IMR-90 (cell line): ENCODE data around the gene TRMT13. TPM values are rescaled to one million over a fixed set of nuclear protein-coding genes. Genes with fewer than 3 reads are reported as not detected.
A peak's percentile ranks its signal among the peaks of the same experiment; 100 is the strongest.

Experiments used
- ATAC-seq: fragments of 200-7000 bp; cut with Tn5 transposase; 2 replicates; pipeline ENCODE4 v1.9.1; 2020; ENCODE audit warnings: low read depth, mild to moderate bottlenecking, moderate library complexity
- BruUV-seq: library from RNA; stranded (reverse); fragments of 400-500 nt; replicated peaks from 2 replicates; lab custom pipeline; 2021; lab: Mats Ljungman, UMichigan
- CTCF ChIA-PET: fragments of 300-600 bp; formaldehyde crosslinking; extraction: SDS; loops from one replicate; lab custom pipeline; 2021; ENCODE audit warnings: antibody characterized with exemption; lab: Yijun Ruan, JAX
- POLR2A ChIA-PET: fragments of 300-600 bp; sonication (Branson Sonifier 250); formaldehyde crosslinking; loops from one replicate; lab custom pipeline; 2022; ENCODE audit warnings: antibody characterized with exemption; ENCODE audit not compliant: unreplicated experiment; lab: Charles Lee
- DNase-seq: peaks from one replicate; pipeline ENCODE4 v3.0.0; 2013
- H2AFZ ChIP-seq: replicated peaks from 2 replicates; pipeline ENCODE3; 2013; ENCODE audit warnings: low read length, mild to moderate bottlenecking; ENCODE audit not compliant: poor library complexity
- H2AK5ac ChIP-seq: 2 replicates; pipeline ENCODE4 v1.6.1; 2013; ENCODE audit warnings: low read depth, low read length, inconsistent platforms
- H2AK9ac ChIP-seq: replicated peaks from 2 replicates; pipeline ENCODE3; 2013; ENCODE audit warnings: mild to moderate bottlenecking, low read depth, low read length, moderate library complexity; ENCODE audit not compliant: poor library complexity
- H2BK120ac ChIP-seq: 2 replicates; pipeline ENCODE4 v1.6.1; 2013; ENCODE audit warnings: low read depth, low read length, inconsistent platforms
- H2BK15ac ChIP-seq: 3 replicates; pipeline ENCODE4 v1.6.1; 2013; ENCODE audit warnings: low read depth, low read length, inconsistent platforms
- H2BK20ac ChIP-seq: 2 replicates; pipeline ENCODE4 v1.6.1; 2013; ENCODE audit warnings: low read depth, mild to moderate bottlenecking, inconsistent platforms, low read length, moderate library complexity
- H2BK5ac ChIP-seq: 2 replicates; pipeline ENCODE4 v1.6.1; 2013; ENCODE audit warnings: mild to moderate bottlenecking, low read depth, low read length, inconsistent platforms; ENCODE audit not compliant: poor library complexity, severe bottlenecking
- H3K14ac ChIP-seq: replicated peaks from 2 replicates; pipeline ENCODE4 v1.6.1; 2013; ENCODE audit warnings: low read depth, low read length, inconsistent platforms
- H3K18ac ChIP-seq: 2 replicates; pipeline ENCODE4 v1.6.1; 2013; ENCODE audit warnings: low read depth, low read length, control low read depth
- H3K23ac ChIP-seq: 2 replicates; pipeline ENCODE4 v1.6.1; 2013; ENCODE audit warnings: low read depth, low read length, inconsistent platforms
- H3K27ac ChIP-seq: 2 replicates; pipeline ENCODE4 v1.5.1; 2013; ENCODE audit warnings: mild to moderate bottlenecking, control low read depth, low read length; ENCODE audit not compliant: insufficient read depth
- H3K27me3 ChIP-seq: 2 replicates; pipeline ENCODE4 v1.6.1; 2013; ENCODE audit warnings: low read length; ENCODE audit not compliant: control insufficient read depth, insufficient read depth
- H3K36me3 ChIP-seq: 2 replicates; pipeline ENCODE4 v1.6.1; 2013; ENCODE audit warnings: low read length, mixed read lengths; ENCODE audit not compliant: control insufficient read depth, insufficient read depth
- H3K4ac ChIP-seq: 2 replicates; pipeline ENCODE4 v1.6.1; 2013; ENCODE audit warnings: low read depth, low read length, inconsistent platforms
- H3K4me1 ChIP-seq: 2 replicates; pipeline ENCODE4 v1.6.1; 2013; ENCODE audit warnings: low read length, mixed read lengths; ENCODE audit not compliant: control insufficient read depth, insufficient read depth
- H3K4me2 ChIP-seq: 2 replicates; pipeline ENCODE4 v1.6.1; 2013; ENCODE audit warnings: low read depth, mild to moderate bottlenecking, control low read depth, low read length, moderate library complexity
- H3K4me3 ChIP-seq: 2 replicates; pipeline ENCODE4 v1.5.1; 2013; ENCODE audit warnings: low read depth, mild to moderate bottlenecking, control low read depth, low read length, moderate library complexity; ENCODE audit not compliant: insufficient read depth
- H3K56ac ChIP-seq: 2 replicates; pipeline ENCODE4 v1.6.1; 2013; ENCODE audit warnings: low read length, inconsistent platforms; ENCODE audit not compliant: insufficient read depth; ENCODE audit errors: extremely low read depth
- H3K79me1 ChIP-seq, 2 experiments: 2 replicates each; pipeline ENCODE4 v1.6.1; 2013; ENCODE audit warnings: low read length in 2 of 2, inconsistent platforms in 1 of 2, low read depth in 1 of 2
- H3K9ac ChIP-seq: 2 replicates; pipeline ENCODE4 v1.6.1; 2013; ENCODE audit warnings: low read depth, low read length, control low read depth
- H3K9me1 ChIP-seq: 2 replicates; pipeline ENCODE4 v1.6.1; 2013; ENCODE audit warnings: low read length, inconsistent platforms; ENCODE audit not compliant: insufficient read depth
- H3K9me3 ChIP-seq: 2 replicates; pipeline ENCODE4 v1.6.1; 2013; ENCODE audit warnings: low read length; ENCODE audit not compliant: control insufficient read depth, insufficient read depth
- H4K20me1 ChIP-seq: 2 replicates; pipeline ENCODE4 v1.6.1; 2013; ENCODE audit warnings: low read length, inconsistent platforms; ENCODE audit not compliant: insufficient read depth
- H4K5ac ChIP-seq: 2 replicates; pipeline ENCODE4 v1.6.1; 2013; ENCODE audit warnings: mild to moderate bottlenecking, low read depth, low read length, control low read depth
- H4K8ac ChIP-seq, 2 experiments: 2 replicates each; pipeline ENCODE4 v1.6.1; 2013; ENCODE audit warnings: low read depth in 2 of 2, low read length in 2 of 2, control low read depth in 1 of 2, inconsistent platforms in 1 of 2
- H4K91ac ChIP-seq: 2 replicates; pipeline ENCODE4 v1.6.1; 2013; ENCODE audit warnings: low read depth, low read length, inconsistent platforms; ENCODE audit not compliant: insufficient read depth
- CEBPB ChIP-seq: IDR thresholded peaks from 2 replicates; pipeline ENCODE4 v1.6.1; 2012; ENCODE audit warnings: low read depth, low read length, improper control_type of control experiment
- CTCF ChIP-seq: conservative IDR thresholded peaks from 2 replicates; pipeline ENCODE4 v1.5.1; 2012; ENCODE audit warnings: mild to moderate bottlenecking, low read depth, low read length, improper control_type of control experiment
- FOS ChIP-seq: fragments of 150-350 bp; IDR thresholded peaks from 2 replicates; pipeline ENCODE4 v1.6.1; 2016; ENCODE audit warnings: low read depth, low read length
- MAFK ChIP-seq: IDR thresholded peaks from 2 replicates; pipeline ENCODE4 v1.6.1; 2012; ENCODE audit warnings: low read depth, low read length, improper control_type of control experiment
- NFE2L2 ChIP-seq: fragments of 150-350 bp; IDR thresholded peaks from 2 replicates; pipeline ENCODE4 v1.6.1; 2016; ENCODE audit warnings: low read depth, mild to moderate bottlenecking, low read length
- RCOR1 ChIP-seq: IDR thresholded peaks from 2 replicates; pipeline ENCODE4 v1.6.1; 2012; ENCODE audit warnings: mild to moderate bottlenecking, low read length, improper control_type of control experiment; ENCODE audit not compliant: insufficient replicate concordance
- SMC3 ChIP-seq: fragments of 150-350 bp; IDR thresholded peaks from 2 replicates; pipeline ENCODE4 v1.6.1; 2016; ENCODE audit warnings: low read depth, mild to moderate bottlenecking, antibody characterized with exemption, low read length, moderate library complexity
- USF2 ChIP-seq: fragments of 150-350 bp; IDR thresholded peaks from 2 replicates; pipeline ENCODE4 v1.6.1; 2017; ENCODE audit warnings: mild to moderate bottlenecking, antibody characterized with exemption, low read length, low read depth
- dilution Hi-C: fragments of 300-500 bp; cut with HindIII; formaldehyde crosslinking; loops from one replicate; pipeline ENCODE4 v1.14.3; 2018; ENCODE audit warnings: low sequenced_read_pairs; ENCODE audit not compliant: unreplicated experiment
- in situ Hi-C: fragments of 300-500 bp; cut with MboI; formaldehyde crosslinking; loops from 3 replicates; pipeline ENCODE4 v1.14.3; 2019; ENCODE audit warnings: low sequenced_read_pairs, inconsistent platforms, mixed read lengths
- intact Hi-C: fragments of 100-400 bp; cut with micrococcal nuclease; formaldehyde crosslinking; loops from 2 replicates; pipeline ENCODE4 v1.10.0; 2022
- polyA plus RNA-seq, 3 experiments: library from polyadenylated mRNA; depleted of rRNA; stranded (reverse); fragments of >200 nt; gene quantifications; 2 replicates each; pipeline ENCODE4 v1.2.3, GENCODE V29; 2012; ENCODE audit warnings: low replicate concordance in 1 of 3
- total RNA-seq: library from RNA; depleted of rRNA; stranded (reverse); fragments of >200 nt; gene quantifications from 2 replicates; pipeline ENCODE4 v1.2.3, GENCODE V29; 2012

The TRMT13 gene
- total and polyA plus RNA-seq, 2 of the 4 experiments (the other 2 are of a cell fraction): 5.2 to 7.7 TPM

GRCh38 chr1:100109554-100110066 lies 23.4 kb upstream of the TRMT13 start:
- H4K91ac ChIP-seq: no peak overlapping the region
- no peak for ATAC-seq
- H3K18ac ChIP-seq: no peak overlapping the region
- in situ Hi-C loops: no loop called here
- no peaks in the 10 kb centered on the region for H3K27me3 ChIP-seq
- no TSS peak for BruUV-seq
- no peaks in the 10 kb centered on the region for H3K9me1 ChIP-seq
- no peak overlapping the region for H2AFZ ChIP-seq
- TF ChIP-seq USF2 (no peak), FOS (no peak), RCOR1 (no peak), CTCF (no peak), MAFK (peak; percentile 56), CEBPB (no peak), SMC3 (no peak), NFE2L2 (no peak)
- H3K23ac ChIP-seq: no peak overlapping the region
- H3K4me1 ChIP-seq: no peaks in the 10 kb centered on the region
- H3K4me3 ChIP-seq: no peak overlapping the region
- POLR2A ChIA-PET: no interaction called here
- H2BK5ac ChIP-seq: no peak overlapping the region
- H3K56ac ChIP-seq: no peak overlapping the region
- CTCF ChIA-PET: no interaction called here
- intact Hi-C loops: no loop called here
- no peaks in the 10 kb centered on the region for H3K79me1 ChIP-seq
- no peak overlapping the region for H2BK20ac ChIP-seq
- no peaks in the 10 kb centered on the region for H4K20me1 ChIP-seq
- no peak for DNase-seq
- H3K9me3 ChIP-seq: no peaks in the 10 kb centered on the region
- H2AK9ac ChIP-seq: no peak overlapping the region
- no peak overlapping the region for H3K9ac ChIP-seq
- H4K8ac ChIP-seq: no peak overlapping the region
- H3K36me3 ChIP-seq: no peaks in the 10 kb centered on the region
- H3K14ac ChIP-seq: no peak overlapping the region
- dilution Hi-C loops: no loop called here
- no peak overlapping the region for H2BK120ac ChIP-seq
- H2BK15ac ChIP-seq: no peak overlapping the region
- no peak overlapping the region for H3K27ac ChIP-seq
- no peak overlapping the region for H3K4ac ChIP-seq
- H3K4me2 ChIP-seq: no peak overlapping the region
- no peak overlapping the region for H4K5ac ChIP-seq
- H2AK5ac ChIP-seq: no peak overlapping the region
